GM19395 (cell line): ENCODE results near the gene SNX13.

Experiments used
- ATAC-seq: cut with Tn5 transposase; IDR thresholded peaks from one replicate; pipeline ENCODE4 v1.9.1; 2021; ENCODE audit warnings: mild to moderate bottlenecking, moderate library complexity; ENCODE audit not compliant: unreplicated experiment

SNX13 gene

DNA sequence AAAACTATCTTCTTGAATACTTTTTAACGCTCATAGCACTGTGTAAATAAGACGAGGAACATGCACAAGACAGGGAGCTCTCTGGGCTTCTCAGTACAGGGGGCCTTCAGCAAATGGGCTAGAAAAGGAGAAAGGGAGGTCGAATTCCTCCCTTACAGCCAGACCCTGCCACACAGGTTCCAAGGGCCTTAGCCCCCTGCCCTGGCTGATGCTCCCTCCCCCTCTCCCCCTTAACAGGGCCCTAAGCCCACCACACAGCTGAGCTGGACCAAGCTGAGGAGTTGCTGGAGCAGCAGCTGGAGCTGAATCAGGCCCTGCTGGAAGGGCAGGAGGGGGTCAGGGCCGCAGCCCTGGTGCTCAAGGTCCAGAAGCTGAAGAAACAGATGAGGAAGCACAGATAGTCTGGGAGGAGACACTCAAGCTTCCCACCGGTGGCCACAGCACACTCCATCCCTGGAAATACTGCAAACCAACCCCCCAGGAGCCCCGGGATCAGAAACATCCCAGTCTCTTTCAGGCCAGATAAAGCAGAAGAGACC, 153.9 kb downstream of the SNX13 start:
- no peak for ATAC-seq

DNA sequence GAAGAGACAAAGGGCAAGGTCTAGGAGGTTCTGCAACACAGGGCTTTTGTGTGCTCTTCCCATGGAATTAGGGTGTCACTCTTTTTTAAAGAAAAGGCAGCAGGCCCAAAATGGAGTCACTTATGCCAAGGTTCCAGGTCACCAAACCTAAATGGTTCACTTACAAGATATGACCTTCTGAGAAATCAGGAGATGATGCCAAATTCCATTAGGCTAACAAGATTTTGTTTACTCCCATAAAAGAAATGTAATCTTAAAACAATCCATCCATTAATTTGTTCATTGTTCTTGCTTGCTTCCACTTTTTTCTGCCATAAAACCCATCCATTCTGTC, 158.1 kb downstream of the SNX13 start:
- no peak for ATAC-seq

DNA sequence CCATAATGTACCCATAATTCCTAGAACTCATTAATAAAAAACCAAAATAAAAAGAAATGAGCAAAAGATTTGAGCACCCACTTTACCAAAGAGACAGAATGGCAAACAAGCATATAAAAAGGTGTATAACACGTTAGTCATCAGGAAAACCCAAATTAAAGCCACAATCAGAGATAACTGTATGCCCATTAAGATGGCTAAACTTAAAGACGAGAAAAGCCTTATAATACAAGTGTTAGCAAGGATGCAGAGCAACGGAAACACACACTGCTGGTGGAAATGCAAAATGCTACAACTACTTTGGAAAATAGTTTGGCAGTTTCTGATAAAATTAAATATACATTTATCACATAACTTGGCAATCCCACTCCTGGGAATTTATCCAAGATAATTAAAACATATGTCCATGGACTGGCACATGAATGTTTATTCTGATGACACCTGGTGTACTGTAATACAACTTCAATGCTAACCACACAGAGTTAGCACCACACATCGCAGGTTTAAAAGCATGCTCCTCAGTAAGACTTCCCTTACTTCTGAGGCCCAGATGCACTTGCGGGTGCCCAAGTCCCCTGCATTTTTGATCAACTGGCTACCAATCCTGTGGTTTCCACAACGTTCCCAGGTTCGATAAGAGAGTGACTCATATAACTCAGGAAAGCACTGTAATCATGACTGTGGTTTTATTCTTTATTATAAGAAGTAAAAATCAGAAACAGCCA, 158.6 kb downstream of the SNX13 start:
- no peak for ATAC-seq

GRCh38 chr7:17779381-17779780, 160.9 kb downstream of the SNX13 start:
- ATAC-seq, result no peak

DNA sequence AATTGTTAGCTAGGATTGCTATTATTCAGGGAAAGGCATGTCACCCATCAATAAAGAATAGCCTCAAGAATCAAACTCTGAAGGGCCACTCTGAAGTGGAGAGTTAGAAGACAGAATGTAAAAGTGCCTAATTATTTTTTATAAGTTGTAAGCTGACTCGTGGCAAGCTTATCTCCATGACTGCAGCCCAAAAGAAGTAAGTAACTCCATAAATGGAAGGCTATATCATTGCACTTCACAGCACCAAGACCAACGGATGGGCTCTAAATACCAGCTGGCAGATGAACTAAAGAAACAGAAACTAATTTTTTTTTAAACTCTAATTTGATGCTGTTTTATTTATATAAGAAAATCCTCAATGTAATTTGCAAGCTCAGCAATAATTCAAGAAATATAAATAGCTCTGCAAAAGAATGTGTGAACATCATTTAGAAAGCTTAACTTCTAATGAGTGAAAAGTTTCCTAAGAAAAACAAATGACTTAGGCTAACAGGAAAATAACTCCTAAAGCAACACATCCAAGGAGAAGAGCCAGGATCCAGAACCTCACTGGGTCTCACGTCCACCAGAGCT, 165.5 kb downstream of the SNX13 start:
- no peak for ATAC-seq

DNA sequence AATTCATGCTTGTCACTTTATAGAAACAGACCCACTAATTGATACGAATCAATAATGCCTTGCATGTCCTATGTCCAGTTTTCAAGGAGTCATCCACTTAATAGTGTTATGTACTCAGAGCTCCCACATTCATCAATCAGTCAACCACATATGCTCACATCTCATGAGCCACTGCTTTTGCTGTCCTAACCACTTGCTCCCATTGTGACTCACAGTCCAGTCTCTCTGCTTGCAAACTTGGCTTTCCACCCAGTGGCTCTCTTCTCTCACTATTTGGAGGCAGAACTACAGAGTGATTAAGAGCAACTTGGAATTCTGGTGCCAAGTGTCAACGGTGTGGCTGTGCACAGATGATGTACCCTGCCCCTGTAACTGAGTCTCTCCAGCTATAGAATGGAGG, 166.0 kb downstream of the SNX13 start:
- no peak for ATAC-seq

- ATAC-seq, result no peak
These were observed 167.0 kb downstream of the SNX13 start for GRCh38 chr7:17773289-17773626.

- ATAC-seq, result no peak
These were observed 167.6 kb downstream of the SNX13 start for GRCh38 chr7:17772581-17773288.

DNA sequence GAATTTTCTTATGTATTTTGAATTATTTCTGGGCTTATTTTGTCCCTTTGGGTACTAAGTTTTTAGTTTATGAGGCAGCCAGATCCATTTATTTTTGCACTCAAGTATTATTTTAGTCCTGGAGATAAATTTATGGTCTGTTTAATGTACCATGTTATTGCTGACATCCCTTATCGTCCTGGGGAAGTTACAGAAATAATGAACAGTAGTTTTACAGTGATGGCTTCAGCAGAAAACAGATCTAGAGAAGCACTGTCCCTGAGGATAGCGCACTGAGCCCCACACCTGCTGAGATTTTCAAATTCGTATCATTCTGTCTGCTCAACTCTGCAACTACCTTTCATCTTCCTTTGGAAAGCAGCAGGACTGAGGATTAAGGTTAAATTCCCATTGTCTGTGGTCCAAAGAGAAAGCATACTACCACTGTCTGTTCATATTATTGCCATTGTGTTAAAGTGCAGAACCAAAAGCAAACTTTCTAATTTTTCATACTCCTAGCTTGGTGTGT, 168.3 kb downstream of the SNX13 start:
- ATAC-seq, result no peak

GRCh38 chr7:17770710-17771375, 169.5 kb downstream of the SNX13 start:
- no peak for ATAC-seq

DNA sequence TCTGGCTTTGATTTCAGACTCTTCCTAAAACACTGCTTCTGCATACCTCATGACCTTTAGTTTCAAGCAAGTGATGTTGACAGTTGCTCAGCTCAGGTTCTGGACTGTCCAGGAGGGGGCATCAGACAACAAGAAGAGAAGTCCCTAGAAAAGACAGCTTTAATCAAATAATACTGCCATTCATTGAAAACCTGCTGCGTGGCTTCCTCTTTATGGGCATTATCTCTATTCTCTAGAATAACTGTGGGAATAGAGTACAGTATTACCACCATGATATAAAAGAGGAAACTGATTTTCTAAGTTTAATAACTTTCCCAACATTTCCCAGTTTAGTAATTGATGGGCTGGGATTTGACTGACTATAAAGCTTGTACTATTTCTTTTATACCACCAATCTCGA, 170.4 kb downstream of the SNX13 start:
- peak; percentile 71 for ATAC-seq

DNA sequence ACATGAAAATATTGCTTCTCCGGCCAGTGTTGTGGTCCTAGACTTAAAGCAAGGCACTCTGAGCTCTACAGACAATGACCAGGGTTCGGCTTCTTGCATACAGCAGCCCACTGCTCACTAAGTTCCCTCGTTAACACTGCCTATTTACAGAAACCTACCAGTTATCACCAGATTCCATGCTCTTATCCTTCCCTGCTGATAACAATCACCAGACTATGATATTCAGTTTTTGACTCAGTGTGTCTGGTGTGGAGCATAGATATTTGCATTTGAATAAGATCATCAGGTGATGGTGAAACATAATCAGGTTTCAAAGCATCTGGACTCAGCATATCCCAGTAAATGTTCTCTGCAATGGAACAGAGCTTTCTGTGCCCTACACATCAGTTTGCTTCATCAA, 182.3 kb downstream of the SNX13 start:
- no peak for ATAC-seq

- peak; percentile 17 for ATAC-seq
These were observed 194.2 kb downstream of the SNX13 start for GRCh38 chr7:17746020-17746530.

- peak; percentile 68 for ATAC-seq
These were observed 194.7 kb downstream of the SNX13 start for GRCh38 chr7:17745610-17746009.

DNA sequence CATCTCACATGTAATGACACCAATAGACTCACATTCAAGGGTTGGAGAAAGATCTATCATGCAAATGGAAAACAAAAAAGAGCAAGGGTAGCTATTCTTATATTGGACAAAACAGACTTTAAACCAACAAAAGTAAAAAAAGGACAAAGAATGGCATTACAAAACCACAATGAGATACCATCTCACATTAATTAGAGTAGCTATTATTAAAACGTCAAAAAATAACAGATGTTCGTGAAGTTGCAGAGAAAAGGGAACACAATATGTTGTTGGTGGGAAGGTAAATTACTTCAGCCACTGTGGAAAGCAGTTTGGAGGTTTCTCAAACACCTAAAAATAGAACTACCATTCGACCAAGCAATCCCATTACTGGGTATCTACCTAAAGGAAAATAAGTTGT, 197.0 kb downstream of the SNX13 start:
- no peak for ATAC-seq

- ATAC-seq, result no peak
These were observed 198.9 kb downstream of the SNX13 start for GRCh38 chr7:17741426-17741825.
